Gastrocnemius medialis (tissue), 4 donors: ENCODE measurements around the gene NTNG2.

Experiments
- CTCF ChIP-seq, 5 experiments: fragments of 450-650 bp in 3 of 5; fragments of 200-600 bp in 2 of 5; sonication (generic) in 2 of 5; IDR thresholded peaks in 4 of 5; conservative IDR thresholded peaks in 1 of 5; 1 replicate in 4 of 5; 2 replicates in 1 of 5; pipeline ENCODE4 v1.5.1; 2016 to 2019; ENCODE audit warnings: antibody characterized with exemption in 5 of 5, mild to moderate bottlenecking in 3 of 5, moderate library complexity in 3 of 5
- POLR2A ChIP-seq, 2 donors: fragments of 450-650 bp; IDR thresholded peaks; one replicate each; pipeline ENCODE4 v1.6.1; 2017; ENCODE audit warnings: antibody characterized with exemption in 2 of 2, mild to moderate bottlenecking in 2 of 2, moderate library complexity in 2 of 2

- TF ChIP-seq CTCF (IDR thresholded peaks at IDR 0.05 in 4 of 5, conservative IDR thresholded peaks at IDR 0.05 in 1 of 5) (no peak), POLR2A (IDR thresholded peaks at IDR 0.05) (no peak)
These were observed 15.3 kb upstream of the NTNG2 start for GRCh38 chr9:132146575-132146974.
